Left renal cortex interstitium (tissue), 4 donors: ENCODE data around the gene SPAG9. TPM values are rescaled to one million over a fixed set of nuclear protein-coding genes. Genes with fewer than 3 reads are reported as not detected.

Source experiments
- DNase-seq, 4 donors: peaks; one replicate each; pipeline ENCODE4 v3.0.0-alpha.2; 2013; ENCODE audit warnings: low read depth in 4 of 4, low spot score in 2 of 4, missing footprints in 1 of 4
- polyA plus RNA-seq, 4 donors: library from polyadenylated mRNA; unstranded; fragments of 120-200 nt; gene quantifications; one replicate each; pipeline ENCODE4 v1.2.1, GENCODE V29; 2013; ENCODE audit not compliant: insufficient read length in 4 of 4

SPAG9 gene
- polyA plus RNA-seq, 4 donors = 76.5 to 136 (median 106) TPM

DNA sequence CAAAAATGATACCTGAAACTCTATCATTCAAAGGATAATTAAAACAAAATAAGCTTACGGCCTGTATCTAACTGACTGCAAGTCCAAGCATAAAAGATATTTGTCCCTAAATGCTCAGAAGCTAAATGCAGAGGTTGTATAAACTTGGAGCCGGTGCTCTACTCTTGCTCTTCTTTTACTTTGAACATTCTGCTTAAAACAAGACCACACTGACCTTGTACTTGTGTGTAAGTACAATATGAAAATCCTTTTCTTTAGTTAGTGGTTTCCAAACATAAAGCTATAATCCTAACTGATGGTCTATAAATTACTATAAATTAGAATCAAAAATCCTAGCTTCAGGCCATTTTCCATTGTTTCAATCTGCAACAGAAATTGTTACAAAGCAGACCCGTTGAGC lies 74.6 kb downstream of the SPAG9 start:
- DNase-seq = no peak

DNA sequence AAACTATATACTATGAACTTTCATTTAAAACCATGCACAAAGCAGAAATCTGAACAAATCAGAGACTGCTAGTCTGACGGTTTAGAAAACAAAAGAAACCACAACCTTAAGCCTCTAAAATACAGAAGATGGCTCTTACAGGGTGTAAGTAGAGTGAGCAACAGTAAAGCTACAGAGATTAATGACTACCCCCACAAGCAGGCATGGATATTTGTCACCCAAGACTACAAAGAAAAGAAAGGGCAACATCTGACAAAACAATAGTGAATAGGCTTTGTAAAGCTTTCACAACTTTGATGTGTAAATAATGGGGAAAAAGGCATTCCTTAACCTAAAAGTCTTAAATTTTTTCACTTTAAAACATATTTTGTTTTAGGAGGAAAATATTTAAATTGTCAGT lies 75.0 kb downstream of the SPAG9 start:
- no peak for DNase-seq

DNA sequence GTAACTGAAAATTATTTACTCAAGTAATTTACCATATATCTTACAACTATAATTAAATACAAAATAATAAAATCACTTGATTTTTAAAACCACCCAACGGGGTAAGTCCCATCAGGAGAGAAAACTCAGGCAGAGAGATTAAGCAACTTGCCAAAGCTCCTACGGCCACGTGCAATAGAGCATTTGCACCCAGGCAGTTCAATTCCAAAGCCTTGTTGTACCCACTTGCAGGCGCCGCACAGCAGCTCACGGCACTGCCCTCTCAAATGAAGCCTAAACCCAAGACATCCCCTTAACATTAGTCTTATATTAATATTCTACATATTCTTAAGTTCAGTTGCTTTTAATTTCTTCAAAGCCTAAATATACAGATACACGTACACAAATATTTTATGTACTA lies 75.7 kb downstream of the SPAG9 start:
- no peak for DNase-seq

DNA sequence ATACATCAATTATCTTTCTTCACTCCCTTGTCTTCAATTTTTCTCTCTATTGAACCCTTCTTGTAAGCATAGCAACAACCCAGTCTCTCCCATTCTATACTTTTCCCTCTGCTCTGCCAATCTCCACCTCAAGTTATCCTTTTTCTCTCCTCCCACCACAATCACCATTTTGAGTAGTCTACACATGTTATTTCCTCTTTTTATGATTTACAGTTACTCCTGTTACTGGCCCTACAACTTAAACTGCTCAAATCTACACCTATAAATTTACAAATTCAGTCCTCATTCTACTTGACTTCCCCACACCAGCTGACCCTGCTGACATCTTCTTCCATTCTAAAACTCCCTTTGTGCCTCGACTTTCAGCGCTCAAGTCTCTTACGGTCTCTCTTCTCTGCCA lies 84.6 kb downstream of the SPAG9 start:
- no peak for DNase-seq

DNA sequence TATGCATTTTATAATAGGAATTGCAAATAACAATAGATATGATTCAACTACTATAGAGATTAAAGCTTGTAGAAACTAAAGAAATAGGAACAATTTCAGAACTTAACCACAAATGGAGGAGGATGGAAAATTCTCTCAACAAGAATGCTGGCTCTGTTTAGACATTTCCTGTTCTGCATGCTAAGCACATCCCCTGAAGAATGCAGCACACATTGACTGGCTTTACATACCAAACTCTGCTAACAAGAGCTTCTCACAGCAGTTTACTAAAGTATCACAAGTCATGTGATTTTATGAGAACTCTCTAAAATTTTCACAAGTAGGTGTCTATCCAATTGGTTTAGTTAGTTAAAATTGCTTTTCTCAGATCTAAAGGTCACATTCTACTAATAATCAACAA lies 85.2 kb downstream of the SPAG9 start:
- no peak for DNase-seq

DNA sequence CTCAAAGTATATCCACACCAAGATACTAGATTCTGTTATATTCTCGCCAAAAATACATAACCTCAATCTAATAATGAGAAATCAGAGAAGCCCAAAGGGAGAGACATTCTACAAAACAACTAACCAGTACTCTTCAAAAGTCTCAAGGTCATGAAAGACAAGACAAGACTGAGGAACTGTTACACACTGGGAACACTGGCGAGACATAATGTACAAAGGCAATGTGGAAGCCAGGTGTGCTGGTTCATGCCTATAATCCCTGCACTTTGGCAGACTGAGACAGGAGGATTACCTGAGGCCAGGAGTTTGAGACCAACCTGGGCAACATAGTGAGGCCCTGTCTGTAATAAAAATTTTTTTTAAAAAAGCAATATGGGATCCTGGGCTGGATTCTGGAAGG lies 85.9 kb downstream of the SPAG9 start:
- DNase-seq = no peak

DNA sequence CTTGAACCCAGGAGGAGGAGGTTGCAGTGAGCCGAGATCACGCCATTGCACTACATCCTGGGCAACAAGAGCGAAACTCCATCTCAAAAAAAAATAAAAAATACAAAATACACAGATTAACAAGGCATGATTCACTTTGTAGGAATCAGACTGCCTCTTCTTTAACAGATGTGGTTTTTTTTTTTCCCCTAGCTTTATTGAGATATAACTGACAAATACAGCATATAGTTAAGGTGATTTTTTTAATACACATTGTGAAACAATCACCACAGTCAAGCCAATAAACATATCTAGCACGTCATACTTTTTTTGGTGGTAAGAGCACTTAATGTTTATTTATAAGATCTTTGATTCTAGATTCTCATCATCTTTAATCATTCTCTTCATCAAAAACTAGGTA lies 87.8 kb downstream of the SPAG9 start:
- DNase-seq = no peak

DNA sequence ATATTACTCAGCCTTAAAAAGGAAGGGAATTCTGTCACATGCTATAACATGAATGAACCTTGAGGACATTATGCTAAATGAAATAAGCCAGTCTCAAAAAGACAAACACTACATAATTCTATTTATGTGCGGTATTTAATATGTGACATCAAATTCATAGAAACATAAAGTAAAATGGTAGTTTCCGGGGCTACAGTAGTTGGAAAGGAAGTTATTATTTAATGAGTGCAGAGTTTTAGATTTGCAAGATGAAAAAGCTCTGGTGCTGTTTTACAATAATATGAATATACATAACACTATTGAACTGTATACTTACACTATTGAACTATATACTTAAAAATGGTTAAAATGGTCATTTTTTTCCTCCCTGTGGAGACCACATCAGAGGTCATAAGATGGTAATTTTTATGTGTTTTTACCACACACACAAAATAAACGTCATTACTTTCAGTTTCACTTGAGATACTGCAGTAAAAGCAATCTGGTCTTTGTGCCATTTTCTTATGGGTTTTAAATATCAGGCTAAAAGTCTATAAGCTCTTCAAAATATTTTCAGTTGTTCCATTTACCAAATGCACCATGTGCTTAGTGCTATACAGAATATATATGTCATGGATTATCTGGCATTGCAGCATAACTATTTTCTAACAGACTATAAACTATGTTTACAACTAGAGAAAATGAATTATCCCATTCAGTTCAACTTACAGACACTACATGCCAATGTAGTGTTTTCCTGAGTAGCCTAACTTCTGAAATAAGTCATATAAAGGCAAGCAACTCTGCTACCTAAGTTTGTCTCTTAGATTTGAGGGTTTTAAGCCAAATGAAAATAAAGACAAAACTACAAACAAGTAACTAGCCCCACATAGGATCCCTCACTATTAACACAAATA lies 90.9 kb downstream of the SPAG9 start:
- no peak for DNase-seq

DNA sequence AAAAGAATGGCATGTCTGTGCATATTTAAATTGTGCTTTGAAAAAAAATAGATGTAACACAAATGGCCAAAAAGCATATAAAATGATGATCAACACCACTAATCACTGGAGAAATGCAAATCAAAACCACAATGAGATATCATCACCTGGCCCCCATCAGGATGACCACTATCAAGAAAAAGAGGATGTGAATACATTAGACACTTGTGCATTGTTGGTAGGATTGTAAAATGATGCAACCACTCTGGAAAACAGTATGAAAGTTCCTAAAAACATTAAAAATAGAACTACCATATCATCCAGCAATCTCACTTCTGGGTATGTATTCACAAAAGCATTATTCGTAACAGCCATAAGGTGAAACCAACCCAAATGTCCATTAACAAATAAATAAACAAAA lies 91.5 kb downstream of the SPAG9 start:
- no peak for DNase-seq

DNA sequence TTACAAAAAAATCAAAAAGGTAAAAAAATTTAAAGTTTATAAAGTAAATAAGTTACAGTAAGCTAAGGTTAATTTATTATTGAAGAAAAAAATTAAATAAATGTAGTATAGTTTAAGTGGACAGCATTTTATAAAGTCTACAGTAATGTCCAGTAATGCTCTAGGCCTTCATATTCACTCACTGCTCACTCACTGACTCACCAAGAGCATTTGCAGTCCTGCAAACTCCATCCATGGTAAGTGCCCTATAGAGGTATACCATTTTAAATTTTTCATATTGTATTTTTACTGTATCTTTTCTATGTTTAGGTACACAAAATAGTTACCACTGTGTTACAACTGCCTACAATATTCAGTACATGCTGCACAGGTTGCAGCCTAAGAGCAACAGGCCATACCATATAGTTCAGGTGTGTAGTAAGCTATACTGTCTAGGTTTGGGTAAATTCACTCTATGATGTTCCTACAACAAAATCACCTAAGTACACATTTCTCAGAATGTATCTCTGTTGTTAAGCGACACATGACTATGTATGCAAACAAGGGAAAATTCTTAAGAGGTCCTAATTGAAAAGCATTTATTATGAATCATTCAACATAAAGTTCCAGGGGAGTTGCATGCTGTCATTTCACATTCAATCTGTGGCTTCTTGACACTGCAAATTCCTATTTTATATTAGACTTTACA lies 92.3 kb downstream of the SPAG9 start:
- DNase-seq = no peak

DNA sequence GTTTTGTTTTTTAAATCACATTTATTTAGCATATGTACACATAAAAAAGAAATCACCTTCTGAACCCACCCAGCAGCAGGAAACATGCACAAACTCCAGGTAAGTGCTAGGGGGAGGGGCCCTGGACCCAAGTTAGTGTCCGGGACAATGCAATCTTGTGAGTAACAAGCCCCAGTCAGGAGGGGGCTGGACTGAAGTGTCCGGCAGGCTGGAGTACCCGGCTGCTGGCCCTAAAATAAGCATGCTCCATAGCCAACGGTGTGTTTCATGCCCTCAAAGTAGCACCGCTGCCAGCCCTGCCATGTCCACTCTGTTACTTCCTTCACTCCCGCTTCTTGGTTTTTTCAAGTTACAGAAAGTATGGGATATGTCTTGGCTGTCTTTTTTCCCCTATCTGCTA lies 102.1 kb downstream of the SPAG9 start:
- no peak for DNase-seq

DNA sequence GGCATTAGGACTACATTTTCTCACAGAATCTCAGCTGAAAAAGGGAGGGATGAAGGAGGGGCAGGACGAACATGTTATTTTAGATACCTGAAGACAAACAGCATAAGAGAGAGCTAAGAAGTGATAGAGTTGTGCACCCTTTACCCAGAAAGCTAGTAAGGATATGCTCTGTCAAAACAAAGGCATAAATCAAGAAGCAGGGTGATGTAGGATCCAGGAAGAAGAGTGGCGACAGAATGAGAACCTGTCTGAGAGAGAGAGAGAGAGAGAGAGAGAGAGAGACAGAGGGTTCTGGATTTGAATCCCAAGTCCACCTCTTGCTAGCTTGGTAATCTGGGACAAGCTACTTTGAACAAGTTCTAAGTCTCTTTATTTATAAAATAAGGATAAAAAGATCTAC lies 103.4 kb downstream of the SPAG9 start:
- no peak for DNase-seq

DNA sequence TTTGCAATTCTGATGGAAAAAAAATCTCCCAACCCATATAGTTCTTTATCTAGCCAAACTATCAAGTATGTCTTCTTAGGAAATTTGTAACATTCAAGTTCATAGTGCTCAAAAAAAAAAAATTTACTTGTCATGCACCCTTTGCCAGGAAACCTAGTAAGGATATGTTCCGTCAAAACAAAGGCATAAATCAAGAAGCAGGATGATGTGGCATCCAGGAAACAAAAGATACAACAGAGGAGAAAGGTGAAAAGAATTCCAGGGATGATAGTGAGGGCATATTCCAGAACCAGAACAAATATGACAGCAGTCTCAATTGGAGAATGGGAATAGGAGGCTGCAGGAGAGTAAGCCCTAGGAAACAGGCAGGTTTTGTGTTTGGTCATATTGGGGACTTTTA lies 104.6 kb downstream of the SPAG9 start:
- DNase-seq = no peak

DNA sequence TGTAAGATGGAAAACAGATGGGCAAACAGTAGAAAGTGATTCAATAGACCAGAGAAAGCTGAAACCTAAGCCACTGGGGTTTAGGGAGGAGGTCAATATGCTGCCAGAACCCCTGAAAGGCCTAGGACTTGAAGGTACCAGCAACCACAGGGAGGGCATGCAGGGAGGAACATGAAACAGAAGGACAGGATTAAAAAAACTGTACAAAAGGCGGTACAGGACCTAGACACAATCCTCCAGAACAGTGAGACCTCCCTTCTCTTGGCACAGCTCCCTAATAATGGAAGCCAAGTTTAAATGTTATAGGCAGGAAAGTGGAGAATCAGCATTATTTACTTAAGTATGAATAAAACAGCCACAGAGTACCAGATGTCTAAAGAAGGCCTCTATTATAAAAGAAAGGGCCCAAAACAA lies 105.5 kb downstream of the SPAG9 start:
- no peak for DNase-seq

DNA sequence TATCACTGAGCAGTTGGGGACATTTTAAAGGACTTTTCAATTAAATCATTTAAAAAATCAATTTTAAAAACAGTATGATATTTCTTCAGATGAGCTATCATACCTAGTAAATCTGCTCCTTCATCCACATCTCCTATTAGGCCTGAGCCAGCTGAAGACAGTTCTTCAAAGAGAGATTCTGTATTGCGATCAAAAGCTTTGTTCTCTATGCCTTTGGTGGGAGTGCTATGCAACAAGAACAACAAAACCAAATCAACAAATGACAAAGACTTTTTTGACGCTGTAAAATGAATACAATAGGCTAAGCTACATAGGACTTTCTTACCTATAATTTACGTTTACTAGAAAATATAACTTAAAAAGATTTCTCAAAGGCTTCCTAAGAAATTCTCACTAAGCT lies 106.5 kb downstream of the SPAG9 start:
- DNase-seq = no peak

DNA sequence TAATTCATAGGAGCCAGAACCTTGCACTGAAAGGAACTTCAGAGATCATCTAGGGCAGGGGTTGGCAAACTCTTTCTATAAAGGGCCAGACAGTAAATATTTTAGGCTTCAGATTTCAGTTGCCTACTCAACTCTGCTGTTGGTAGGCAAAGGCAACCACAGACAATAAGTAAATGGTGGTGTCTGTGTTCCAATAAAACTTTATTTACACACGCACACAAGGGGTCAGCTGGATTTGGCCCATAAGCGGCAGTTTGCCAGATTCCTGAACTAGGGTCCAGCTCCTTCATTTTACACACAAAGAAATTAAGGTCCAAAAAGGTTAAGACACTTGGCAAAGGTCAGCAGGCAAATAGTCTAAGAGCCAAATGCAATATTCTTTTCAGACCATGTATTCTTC lies 107.3 kb downstream of the SPAG9 start:
- DNase-seq = no peak

DNA sequence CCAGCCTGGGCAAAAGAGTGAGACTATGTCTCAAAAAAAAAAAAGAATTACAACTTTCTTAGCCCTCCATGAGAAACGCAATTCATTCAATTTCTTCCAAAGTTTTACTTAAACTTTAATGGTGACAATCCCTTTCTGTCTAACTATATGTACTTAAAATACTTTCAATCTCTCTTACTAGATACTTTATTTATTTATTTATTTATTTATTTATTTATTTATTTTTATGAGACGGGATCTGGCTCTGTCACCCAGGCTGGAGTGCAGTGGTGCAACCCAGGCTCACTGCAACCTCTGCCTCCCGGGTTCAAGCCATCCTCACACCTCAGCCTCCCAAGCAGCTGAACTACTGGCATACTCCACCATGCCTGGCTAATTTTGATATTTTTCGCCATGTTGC lies 108.1 kb downstream of the SPAG9 start:
- no peak for DNase-seq

DNA sequence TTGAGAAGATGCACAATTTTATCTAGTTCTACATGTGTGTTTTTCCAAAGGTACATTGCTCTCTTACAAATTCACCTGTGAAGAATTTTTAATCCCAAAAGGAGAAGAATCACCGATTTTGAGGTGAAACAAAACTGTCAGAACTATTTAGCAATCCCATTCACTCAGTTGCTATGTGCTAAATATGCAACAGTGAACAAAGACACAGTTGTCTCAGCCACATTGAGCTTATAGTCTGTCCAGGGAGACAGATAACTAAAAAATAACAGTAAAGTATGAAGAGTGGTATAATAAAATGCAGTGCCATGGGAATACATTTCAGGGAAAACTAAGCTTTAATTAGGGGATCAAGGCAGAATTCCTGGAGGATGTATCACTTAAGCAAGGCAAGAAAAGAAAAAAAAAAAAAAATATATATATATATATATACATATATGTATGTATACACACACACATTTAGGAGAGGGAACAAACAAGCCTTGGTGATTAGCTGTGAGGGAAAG lies 110.4 kb downstream of the SPAG9 start:
- DNase-seq = no peak

DNA sequence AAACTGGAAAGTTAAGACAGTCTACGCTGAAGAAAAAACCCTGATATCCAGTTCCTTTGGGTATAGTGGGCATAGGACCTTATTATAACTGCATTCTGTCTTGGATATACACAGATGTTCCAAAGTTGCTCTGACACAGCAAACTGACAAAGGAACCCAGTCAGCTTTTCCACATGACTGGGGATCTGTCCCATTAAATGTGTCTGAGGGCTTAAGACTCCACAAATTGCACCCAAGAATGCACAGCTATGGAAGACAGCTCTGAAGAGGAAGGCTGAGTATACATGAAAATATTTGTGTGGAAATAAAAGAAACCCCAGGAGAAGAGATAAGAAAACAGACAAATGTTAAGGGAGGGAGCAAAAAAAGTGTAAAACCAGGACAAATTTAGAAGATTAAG lies 114.1 kb downstream of the SPAG9 start:
- no peak for DNase-seq

DNA sequence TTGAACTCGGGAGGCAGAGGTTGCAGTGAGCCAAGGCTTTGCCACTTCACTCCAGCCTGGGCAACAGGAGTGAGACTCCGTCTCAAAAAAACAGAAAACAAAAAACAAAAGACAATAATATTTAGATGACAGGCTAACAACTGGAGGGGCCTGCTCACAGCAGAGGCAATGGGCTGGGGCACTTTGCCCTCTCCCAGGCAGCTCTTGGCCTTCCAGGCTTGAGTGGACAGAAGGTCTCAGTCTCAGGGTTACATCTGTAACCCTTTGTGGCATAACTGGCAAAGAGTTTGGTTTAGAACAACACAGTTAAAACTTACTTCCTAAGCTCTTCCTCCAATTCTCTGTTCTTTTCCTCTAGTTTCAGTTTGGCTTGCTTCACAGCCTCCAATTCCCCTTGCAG lies 114.9 kb downstream of the SPAG9 start:
- DNase-seq = no peak

DNA sequence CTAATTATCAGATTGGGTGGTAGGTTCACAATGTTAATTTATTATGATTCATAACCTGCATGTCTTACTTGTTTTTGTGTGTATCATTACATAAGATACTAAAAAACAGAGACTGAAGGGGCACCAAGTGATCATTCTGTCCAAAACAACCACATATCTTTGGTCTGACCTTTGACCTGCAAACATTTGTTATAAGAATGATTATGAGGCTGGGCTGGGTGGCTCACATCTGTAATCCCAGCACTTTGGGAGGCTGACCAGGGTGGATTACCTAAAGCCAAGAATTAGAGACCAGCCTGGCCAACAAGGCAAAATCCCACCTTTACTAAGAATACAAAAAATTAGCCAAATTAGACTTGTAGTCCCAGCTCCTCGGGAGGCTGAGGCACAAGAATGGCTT lies 116.4 kb downstream of the SPAG9 start:
- no peak for DNase-seq
